NT2/D1 (cell line): ENCODE data around the gene ZNF500.

ENCODE experiments used
- SUZ12 ChIP-seq: IDR thresholded peaks from 2 replicates; pipeline ENCODE4 v1.6.1; 2011; ENCODE audit not compliant: insufficient read length, insufficient read depth; ENCODE audit errors: extremely low read depth
- YY1 ChIP-seq: IDR thresholded peaks from 2 replicates; pipeline ENCODE4 v1.6.1; 2011; ENCODE audit not compliant: insufficient read length, insufficient read depth
- ZNF274 ChIP-seq: IDR thresholded peaks from 2 replicates; pipeline ENCODE4 v1.6.1; 2011; ENCODE audit warnings: mild to moderate bottlenecking, low read depth, low read length

GRCh38 chr16:4762205-4762604, 4.8 kb downstream of the ZNF500 start:
- no peak for TF ChIP-seq YY1
- TF ChIP-seq ZNF274, result no peak
- no peak for TF ChIP-seq SUZ12
